PC-3 (cell line): Measurements from ENCODE around the gene TAS2R60. TPM values are rescaled to one million over a fixed set of nuclear protein-coding genes. Genes with fewer than 3 reads are reported as not detected.
A peak's percentile ranks its signal among the peaks of the same experiment; 100 is the strongest.

ENCODE experiments used
- ATAC-seq: fragments of 200-7000 bp; cut with Tn5 transposase; 2 replicates; pipeline ENCODE4 v1.9.1; 2020; ENCODE audit warnings: mild to moderate bottlenecking, moderate library complexity
- BruUV-seq: library from RNA; stranded (reverse); fragments of 400-500 nt; replicated peaks from 2 replicates; lab custom pipeline; 2021; lab: Mats Ljungman, UMichigan
- CTCF ChIA-PET: fragments of 300-600 bp; sonication (Branson Sonifier 250); formaldehyde crosslinking; loops from one replicate; lab custom pipeline; 2022; ENCODE audit warnings: antibody characterized with exemption; lab: Charles Lee
- POLR2A ChIA-PET: fragments of 300-600 bp; sonication (Branson Sonifier 250); formaldehyde crosslinking; loops from one replicate; lab custom pipeline; 2022; ENCODE audit warnings: antibody characterized with exemption; ENCODE audit not compliant: unreplicated experiment; lab: Charles Lee
- DNase-seq: peaks from one replicate; pipeline ENCODE4 v3.0.0-alpha.2; 2015
- H2AFZ ChIP-seq: fragments of 300-600 bp; sonication (generic); 2 replicates; pipeline ENCODE4 v1.6.0; 2016; ENCODE audit warnings: antibody characterized with exemption, low read length
- H3F3A ChIP-seq: fragments of 300-600 bp; sonication (generic); one replicate; pipeline ENCODE4 v1.6.0; 2017; ENCODE audit warnings: antibody characterized with exemption, low read length, control low read depth, mild to moderate bottlenecking; ENCODE audit not compliant: unreplicated experiment
- H3K27ac ChIP-seq: fragments of 300-600 bp; sonication (generic); 2 replicates; pipeline ENCODE4 v1.5.1; 2016; ENCODE audit warnings: mild to moderate bottlenecking, low read length
- H3K27me3 ChIP-seq: fragments of 300-600 bp; sonication (generic); 2 replicates; pipeline ENCODE4 v1.6.1; 2016; ENCODE audit warnings: low read length, mixed read lengths
- H3K36me3 ChIP-seq: fragments of 300-600 bp; sonication (generic); 2 replicates; pipeline ENCODE4 v1.6.1; 2016; ENCODE audit warnings: low read depth, mixed run types, low read length, mixed read lengths
- H3K4me1 ChIP-seq: fragments of 300-600 bp; sonication (generic); 2 replicates; pipeline ENCODE4 v1.5.1; 2016; ENCODE audit warnings: low read length; ENCODE audit not compliant: insufficient read depth
- H3K4me2 ChIP-seq: fragments of 300-600 bp; sonication (generic); 2 replicates; pipeline ENCODE4 v1.6.0; 2016; ENCODE audit warnings: low read length
- H3K4me3 ChIP-seq: fragments of 300-600 bp; sonication (generic); 2 replicates; pipeline ENCODE4 v1.5.1; 2016; ENCODE audit warnings: mild to moderate bottlenecking, low read length, mixed read lengths
- H3K79me2 ChIP-seq: fragments of 300-600 bp; sonication (generic); 2 replicates; pipeline ENCODE4 v1.6.1; 2017; ENCODE audit warnings: low read length, mixed read lengths
- H3K9ac ChIP-seq: fragments of 300-600 bp; sonication (generic); 2 replicates; pipeline ENCODE4 v1.6.0; 2016; ENCODE audit warnings: mild to moderate bottlenecking, low read length
- H3K9me2 ChIP-seq: fragments of 300-600 bp; sonication (generic); replicated peaks from 2 replicates; pipeline ENCODE4 v1.6.1; 2016; ENCODE audit warnings: mixed run types, low read length, mixed read lengths
- H3K9me3 ChIP-seq: fragments of 300-600 bp; sonication (generic); 2 replicates; pipeline ENCODE4 v1.6.1; 2016; ENCODE audit warnings: low read length, mixed read lengths
- H4K20me1 ChIP-seq: fragments of 300-600 bp; sonication (generic); 2 replicates; pipeline ENCODE4 v1.6.1; 2016; ENCODE audit warnings: low read length, mixed read lengths
- CTCF ChIP-seq: fragments of 300-600 bp; sonication (generic); conservative IDR thresholded peaks from 2 replicates; pipeline ENCODE4 v1.5.1; 2017; ENCODE audit warnings: antibody characterized with exemption, low read depth, mild to moderate bottlenecking, low read length
- EZH2 ChIP-seq: fragments of 300-600 bp; sonication (generic); IDR thresholded peaks from one replicate; pipeline ENCODE4 v1.6.1; 2017; ENCODE audit warnings: antibody characterized with exemption, mild to moderate bottlenecking, low read length; ENCODE audit not compliant: unreplicated experiment
- EZH2phosphoT487 ChIP-seq: fragments of 300-600 bp; sonication (generic); IDR thresholded peaks from 2 replicates; pipeline ENCODE4 v1.6.1; 2018; ENCODE audit warnings: mild to moderate bottlenecking, antibody characterized with exemption, low read length, borderline replicate concordance
- intact Hi-C: fragments of 100-400 bp; cut with micrococcal nuclease; formaldehyde crosslinking; loops from 2 replicates; pipeline ENCODE4 v1.9.0; 2023
- total RNA-seq: library from RNA; depleted of rRNA; stranded (reverse); fragments of >200 nt; gene quantifications from 2 replicates; pipeline ENCODE4 v1.2.3, GENCODE V29; 2014

Gene TAS2R60
- total RNA-seq, 1 experiment from 2014 or later, result not detected

DNA sequence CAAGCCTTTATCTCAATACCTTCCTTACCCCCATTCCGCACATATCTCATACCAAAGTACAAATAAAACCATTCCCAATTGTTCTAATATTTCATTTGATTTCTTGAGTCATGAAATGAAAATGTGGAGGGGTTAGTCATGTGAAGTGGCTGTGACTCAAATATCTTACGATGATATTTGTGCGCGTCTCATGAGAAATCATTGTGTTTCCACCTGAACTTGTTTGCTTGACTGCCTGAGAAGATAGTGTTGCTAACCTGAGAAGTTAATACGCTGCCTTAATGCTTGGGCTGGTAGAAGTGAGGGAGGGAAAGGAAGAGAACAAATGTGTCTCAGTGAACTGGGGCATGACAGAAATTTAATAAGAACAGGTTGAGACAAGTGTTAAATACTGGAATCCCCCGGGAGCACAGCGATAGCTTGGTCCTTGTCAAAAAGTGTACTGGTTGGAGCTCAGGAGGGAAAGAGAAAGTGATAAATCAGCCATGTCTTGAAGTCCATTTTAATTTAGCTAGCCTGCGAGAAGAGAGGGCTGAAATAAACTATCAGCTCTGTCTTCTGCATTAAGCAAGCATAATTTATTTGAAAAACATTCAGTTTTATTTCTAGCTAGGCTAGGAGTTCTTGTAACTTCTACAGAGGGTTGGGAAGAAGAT, 27.4 kb upstream of the TAS2R60 start:
- no peaks in the 10 kb centered on the region for H3K36me3 ChIP-seq
- DNase-seq (peak; percentile 90), ATAC-seq (peak; percentile 80)
- CTCF ChIA-PET, result interaction anchor here (0.7 kb wide), 1 partner anchor 85 kb away, joined by 3 read pairs; no protein-coding TSS in a partner anchor
- no peaks in the 10 kb centered on the region for H4K20me1 ChIP-seq
- TSS peak; percentile 98 for BruUV-seq
- H3K9ac ChIP-seq, result peak overlapping the region; percentile 53
- H3F3A ChIP-seq, result no peaks in the 10 kb centered on the region
- H3K9me3 ChIP-seq, result no peaks in the 10 kb centered on the region
- POLR2A ChIA-PET, result interaction anchor here (0.6 kb wide), 2 partner anchors 13 to 16 kb away, joined by 3 to 5 read pairs; no protein-coding TSS in a partner anchor
- TF ChIP-seq EZH2phosphoT487 (no peak), EZH2 (no peak), CTCF (no peak)
- H3K4me2 ChIP-seq, result peak overlapping the region; percentile 85
- H3K27ac ChIP-seq, result peak overlapping the region; percentile 89
- no peaks in the 10 kb centered on the region for H3K9me2 ChIP-seq
- peaks cover 32% of the 10 kb centered on the region for H3K4me1 ChIP-seq
- intact Hi-C loops, result loop anchor here (2.0 to 10.0 kb wide), 5 partner anchors 34 to 411 kb away; partner anchors contain the start of gene ZYX
- H3K27me3 ChIP-seq, result no peaks in the 10 kb centered on the region
- peak overlapping the region; percentile 62 for H2AFZ ChIP-seq
- no peaks in the 10 kb centered on the region for H3K79me2 ChIP-seq
- H3K4me3 ChIP-seq, result peak overlapping the region; percentile 56

GRCh38 chr7:143416565-143417149, 26.6 kb upstream of the TAS2R60 start:
- H3K36me3 ChIP-seq, result no peaks in the 10 kb centered on the region

More at GRCh38 chr7:143416565-143417149, 26.6 kb upstream of the TAS2R60 start:
- Histone ChIP-seq H3K9ac (peak overlapping the region; percentile 53; the same call in 1 of the 2 replicates), H3F3A (no peaks in the 10 kb centered on the region), H3K9me2 (no peaks in the 10 kb centered on the region), H3K4me2 (peak overlapping the region; percentile 85), H3K4me1 (peaks cover 32% of the 10 kb centered on the region), H3K79me2 (no peaks in the 10 kb centered on the region), H3K27me3 (no peaks in the 10 kb centered on the region), H3K4me3 (peak overlapping the region; percentile 56; the same call in 1 of the 2 replicates), H4K20me1 (no peaks in the 10 kb centered on the region), H2AFZ (peak overlapping the region; percentile 62; the same call in 1 of the 2 replicates), H3K27ac (peak overlapping the region; percentile 89), H3K9me3 (no peaks in the 10 kb centered on the region)
- CTCF ChIA-PET, result interaction anchor here (0.6 to 1.2 kb wide), 3 partner anchors 8 to 177 kb away, joined by 3 to 7 read pairs (median 4); partner anchors contain the start of gene EPHA1
- TF ChIP-seq EZH2 (no peak), EZH2phosphoT487 (no peak), CTCF (peak; percentile 86)
- DNase-seq (peak; percentile 80), ATAC-seq (peak; percentile 25; the same call in 1 of the 2 replicates)
- intact Hi-C loops, result loop anchor here (2.0 to 10.0 kb wide), 4 partner anchors 34 to 412 kb away; partner anchors contain the start of gene ZYX
- no TSS peak for BruUV-seq
- POLR2A ChIA-PET, result interaction anchor here (0.6 kb wide), 2 partner anchors 14 to 15 kb away, joined by 5 to 9 read pairs; no protein-coding TSS in a partner anchor
